Ovary (tissue), 3 donors: Measurements from ENCODE around the gene SPRR2E.

Experiments used
- EP300 ChIP-seq: sonication (generic); formaldehyde crosslinking; IDR thresholded peaks from one replicate; pipeline ENCODE4 v1.6.1; 2017; ENCODE audit warnings: antibody characterized with exemption
- POLR2A ChIP-seq: fragments of 450-650 bp; IDR thresholded peaks from one replicate; pipeline ENCODE4 v1.6.1; 2017; ENCODE audit warnings: antibody characterized with exemption, mild to moderate bottlenecking, moderate library complexity
- TF ChIP-seq, protein P1 (sequence below), 3 donors: fragments of 450-650 bp in 2 of 3; fragments of 200-600 bp in 1 of 3; IDR thresholded peaks; one replicate each; pipeline versions ENCODE4 v1.5.1 to v1.8.0; 2016 to 2022; ENCODE audit warnings: antibody characterized with exemption in 3 of 3, mild to moderate bottlenecking in 1 of 3
- donor health status: DM: no; HTN: no; CAD: no.

GRCh38 chr1:153070243-153070642 lies 24.1 kb downstream of the SPRR2E start:
- TF ChIP-seq, protein P1, sequence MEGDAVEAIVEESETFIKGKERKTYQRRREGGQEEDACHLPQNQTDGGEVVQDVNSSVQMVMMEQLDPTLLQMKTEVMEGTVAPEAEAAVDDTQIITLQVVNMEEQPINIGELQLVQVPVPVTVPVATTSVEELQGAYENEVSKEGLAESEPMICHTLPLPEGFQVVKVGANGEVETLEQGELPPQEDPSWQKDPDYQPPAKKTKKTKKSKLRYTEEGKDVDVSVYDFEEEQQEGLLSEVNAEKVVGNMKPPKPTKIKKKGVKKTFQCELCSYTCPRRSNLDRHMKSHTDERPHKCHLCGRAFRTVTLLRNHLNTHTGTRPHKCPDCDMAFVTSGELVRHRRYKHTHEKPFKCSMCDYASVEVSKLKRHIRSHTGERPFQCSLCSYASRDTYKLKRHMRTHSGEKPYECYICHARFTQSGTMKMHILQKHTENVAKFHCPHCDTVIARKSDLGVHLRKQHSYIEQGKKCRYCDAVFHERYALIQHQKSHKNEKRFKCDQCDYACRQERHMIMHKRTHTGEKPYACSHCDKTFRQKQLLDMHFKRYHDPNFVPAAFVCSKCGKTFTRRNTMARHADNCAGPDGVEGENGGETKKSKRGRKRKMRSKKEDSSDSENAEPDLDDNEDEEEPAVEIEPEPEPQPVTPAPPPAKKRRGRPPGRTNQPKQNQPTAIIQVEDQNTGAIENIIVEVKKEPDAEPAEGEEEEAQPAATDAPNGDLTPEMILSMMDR (IDR thresholded peaks at IDR 0.05) = no peak
- TF ChIP-seq EP300 = no peak
- TF ChIP-seq POLR2A = no peak
